Measurements from ENCODE around the gene SLC35G3.
"Not testable (repeated sequence)": the region's sequence is repeated elsewhere in the genome, so short reads cannot be mapped to it uniquely, and the experiment has no call there.

SLC35G3 gene

DNA sequence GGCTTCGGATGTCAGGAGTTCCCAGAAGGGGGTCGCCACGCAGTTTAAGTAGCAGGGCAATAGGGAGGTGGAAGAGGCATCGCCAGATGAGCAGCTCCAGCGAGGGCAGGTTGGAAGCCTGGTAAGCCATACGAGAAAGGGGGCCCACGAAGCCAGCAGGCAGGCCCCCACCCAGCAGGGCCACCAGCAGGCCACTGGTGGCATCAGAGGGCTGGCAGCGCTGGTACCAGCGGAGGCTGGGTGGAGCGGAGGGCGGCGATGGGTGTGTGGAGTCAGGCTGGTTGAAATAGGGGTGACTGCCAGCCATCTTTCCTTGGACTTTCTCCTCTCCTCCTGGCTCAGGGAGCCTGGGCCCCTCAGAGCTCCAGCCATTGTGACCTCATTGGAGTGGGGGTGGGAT, at the start of gene SLC35G3:
Gene SLC35G3, minus strand, starts transcription at position 393 of the 400 bp plus-strand sequence. Its CDS starts 86 bp downstream, at position 307.
- not testable (repeated sequence) for DNase-seq

DNA sequence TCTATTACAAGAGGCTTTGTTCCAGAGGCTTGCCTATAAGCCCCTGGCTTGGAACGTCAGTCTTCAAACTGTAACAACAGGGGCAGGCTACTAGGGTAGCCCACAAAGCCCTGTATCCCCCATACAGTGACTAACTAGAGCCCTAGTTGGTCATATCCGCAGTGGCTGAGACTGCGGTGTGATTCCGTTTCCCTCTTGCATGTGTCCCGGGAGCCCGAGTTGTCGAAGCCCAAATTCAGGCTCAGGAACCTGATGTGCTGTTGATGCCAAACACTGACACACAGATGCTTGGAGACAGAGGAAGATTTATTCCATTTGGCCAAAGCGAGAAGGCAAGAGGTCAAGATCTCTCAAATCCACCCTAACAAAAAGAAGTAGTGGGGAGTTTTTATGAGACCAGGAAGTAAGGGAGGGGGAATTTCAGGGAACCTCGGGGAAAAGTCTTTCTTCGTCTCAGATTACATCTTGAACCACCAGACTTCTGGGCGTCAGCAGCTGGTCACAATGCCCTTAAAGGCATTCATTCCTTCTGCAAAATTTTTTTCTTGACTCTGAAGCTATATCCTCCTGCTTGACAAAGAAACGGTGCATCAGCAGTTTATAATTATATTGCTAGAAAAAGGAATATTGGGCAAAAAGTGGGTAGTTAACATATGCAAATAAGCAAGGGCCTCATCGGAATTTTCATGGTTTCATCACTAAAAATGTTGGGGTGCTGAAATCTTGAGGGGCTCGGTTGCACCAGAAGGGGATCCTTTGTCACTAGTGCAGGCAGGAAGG, 49.6 kb upstream of the SLC35G3 start:
- DNase-seq = no peak

DNA sequence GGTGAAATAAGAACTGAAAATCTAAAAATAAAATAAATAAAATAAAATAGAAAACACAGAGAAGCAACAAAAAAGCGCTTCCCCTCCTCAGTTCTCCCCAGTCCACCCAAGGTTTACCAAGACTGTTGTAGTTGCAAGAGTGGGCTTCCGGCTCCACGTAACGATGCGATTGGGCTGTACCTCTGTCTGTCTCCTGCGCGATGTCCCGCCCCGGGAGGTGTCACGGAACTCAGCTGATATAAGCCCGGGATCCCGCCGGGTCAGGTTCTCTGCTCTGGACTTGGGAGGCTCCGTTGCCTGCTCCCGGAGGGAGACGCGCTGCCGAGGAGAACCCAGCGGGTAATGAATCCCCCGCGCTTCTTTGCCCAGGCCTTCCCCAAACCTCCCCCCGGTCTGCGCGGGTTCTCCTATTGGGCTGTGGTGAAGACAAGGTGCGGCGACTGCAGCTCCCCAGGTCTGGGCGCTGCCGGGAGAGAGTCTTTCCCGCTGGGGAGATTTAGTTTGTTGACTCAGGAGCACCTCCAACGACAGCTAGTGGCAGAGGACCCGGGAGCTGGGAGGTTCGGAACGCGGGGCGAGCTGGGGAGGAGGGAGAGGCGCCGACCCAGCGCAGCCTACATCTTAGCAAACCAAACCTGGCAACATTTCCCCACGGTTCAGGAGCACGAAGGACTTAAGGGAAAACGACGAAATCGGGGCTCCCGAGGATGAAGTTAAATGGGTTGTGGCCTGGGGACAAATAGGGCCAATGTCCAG, 48.8 kb upstream of the SLC35G3 start, which contains the start of gene SLFN5:
Gene SLFN5, plus strand, starts transcription at position 268 of the 756 bp plus-strand sequence. CDS start 15,619 bp downstream, outside the sequence.
- DNase-seq = no peak

DNA sequence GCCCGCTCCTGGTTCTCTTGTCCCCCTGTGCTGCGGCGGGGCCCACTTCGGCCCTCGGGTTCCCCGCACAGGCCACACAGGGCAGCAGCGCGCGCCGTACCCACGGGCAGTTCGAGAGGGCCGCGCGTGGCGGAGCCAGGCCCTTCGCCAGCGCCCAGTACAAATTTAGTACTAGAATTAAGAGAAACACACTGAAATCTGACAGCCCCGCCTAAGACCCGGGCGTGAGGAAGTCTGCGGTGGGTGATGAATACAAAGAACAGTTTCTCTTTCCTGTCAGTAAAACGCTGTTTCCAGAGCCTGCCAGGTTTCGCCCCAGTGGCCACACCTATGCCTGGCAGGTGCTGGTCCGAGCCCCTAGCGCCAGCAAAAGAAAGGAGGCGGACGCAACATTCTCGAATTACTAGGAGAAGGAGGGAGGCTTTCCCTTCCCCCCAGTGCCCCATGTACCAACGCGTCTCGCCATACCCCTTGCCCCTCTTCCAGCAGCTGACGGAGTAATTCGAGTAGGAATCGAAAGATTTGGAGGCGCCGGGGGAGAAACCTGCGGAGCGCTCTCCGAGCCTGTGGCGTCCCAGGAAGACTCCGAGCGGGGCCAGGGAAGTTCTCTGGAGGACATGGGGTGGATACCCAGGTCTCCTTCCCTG, 48.1 kb upstream of the SLC35G3 start:
- DNase-seq = no peak

DNA sequence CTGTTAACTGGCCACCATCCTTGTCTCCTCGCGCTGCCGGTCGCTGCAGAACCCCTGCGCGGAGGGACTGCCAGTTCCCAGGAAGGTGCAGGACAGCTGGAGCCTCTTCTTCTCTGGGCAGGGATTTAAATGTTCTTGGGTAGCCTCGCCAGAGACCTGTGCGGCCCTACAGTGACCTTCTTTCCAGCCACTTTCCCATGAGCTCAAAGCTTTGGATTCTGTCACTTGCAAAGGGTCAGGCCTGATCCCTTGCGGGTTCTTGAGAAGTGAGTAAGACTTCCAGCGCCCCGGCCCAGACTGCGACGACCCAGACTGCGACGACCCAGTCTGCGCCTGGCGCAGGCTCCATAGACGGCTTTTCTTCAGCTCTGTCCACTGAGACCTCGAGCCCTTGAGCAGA, 47.3 kb upstream of the SLC35G3 start:
- no peak for DNase-seq

DNA sequence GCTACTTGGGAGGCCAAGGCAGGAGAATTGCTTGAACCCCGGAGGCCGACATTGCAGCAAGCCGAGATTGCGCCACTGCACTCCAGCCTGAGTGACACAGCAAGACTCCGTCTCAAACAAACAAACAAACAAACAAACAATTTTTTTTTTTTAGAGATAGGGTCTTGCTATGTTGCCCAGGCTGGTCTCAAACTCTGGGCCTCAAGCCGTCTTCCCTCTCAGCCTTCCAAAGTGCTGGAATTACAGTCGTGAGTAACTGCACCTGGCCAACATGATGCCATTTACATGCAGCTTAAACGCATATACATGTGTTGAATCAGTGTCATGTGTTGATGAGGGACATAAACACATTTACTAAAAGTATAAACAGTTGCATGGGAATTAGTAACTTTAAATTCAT, 46.7 kb upstream of the SLC35G3 start:
- DNase-seq = no peak

DNA sequence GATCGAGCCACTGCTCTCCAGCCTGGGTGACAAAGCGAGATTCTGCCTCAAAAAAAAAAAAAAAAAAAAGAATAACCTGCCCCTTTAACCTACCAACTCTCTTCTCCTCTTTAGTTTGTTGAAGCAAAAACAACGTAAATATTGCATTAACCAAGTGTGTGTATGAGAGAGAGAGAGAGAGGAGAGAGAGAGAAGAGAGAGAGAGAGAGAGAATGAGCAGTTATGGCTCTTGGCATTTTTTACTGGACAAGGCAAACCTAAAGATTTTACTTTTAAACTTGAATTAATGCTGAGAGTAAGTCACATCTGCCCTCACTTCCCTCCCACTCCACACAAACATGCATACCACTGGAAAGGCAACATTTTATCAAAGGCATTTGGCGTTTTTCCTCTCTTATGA, 45.6 kb upstream of the SLC35G3 start:
- no peak for DNase-seq

DNA sequence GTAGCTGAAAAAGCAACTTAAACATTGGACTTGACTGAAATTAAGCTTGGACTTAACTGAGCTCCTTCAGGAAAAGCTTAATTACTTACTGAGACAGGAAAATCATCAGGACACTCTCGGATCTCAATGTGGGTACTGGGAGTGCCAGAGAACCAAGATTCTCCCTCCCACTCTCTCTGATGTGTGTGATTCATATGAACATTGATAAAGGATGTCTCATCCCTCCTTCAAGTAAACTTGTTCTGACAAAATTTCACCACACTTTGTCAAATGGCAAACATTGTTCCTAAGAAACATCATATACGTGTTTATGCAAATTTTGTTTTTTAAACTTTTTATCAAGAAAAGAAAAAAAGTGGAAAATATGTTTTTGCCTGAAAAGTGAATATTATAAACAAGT, 44.6 kb upstream of the SLC35G3 start:
- DNase-seq = no peak

DNA sequence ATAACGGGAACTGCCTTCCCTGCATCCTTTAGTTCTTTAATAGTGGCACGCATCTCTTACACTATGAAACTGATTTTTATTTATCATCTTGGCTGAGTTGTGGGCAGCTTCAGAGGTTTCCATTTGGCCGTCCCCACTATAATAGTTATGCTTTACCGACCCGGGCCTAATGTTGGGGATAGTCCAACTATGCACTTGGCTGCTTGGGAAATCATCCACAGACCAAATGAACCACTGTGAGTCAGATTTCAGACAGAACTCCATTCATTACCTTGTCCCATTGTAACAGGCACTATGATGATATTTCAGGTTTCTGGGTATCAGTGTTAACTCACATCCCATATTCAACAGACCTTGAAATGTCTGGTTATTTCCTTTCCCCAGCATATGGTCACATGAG, 42.6 kb upstream of the SLC35G3 start:
- no peak for DNase-seq

DNA sequence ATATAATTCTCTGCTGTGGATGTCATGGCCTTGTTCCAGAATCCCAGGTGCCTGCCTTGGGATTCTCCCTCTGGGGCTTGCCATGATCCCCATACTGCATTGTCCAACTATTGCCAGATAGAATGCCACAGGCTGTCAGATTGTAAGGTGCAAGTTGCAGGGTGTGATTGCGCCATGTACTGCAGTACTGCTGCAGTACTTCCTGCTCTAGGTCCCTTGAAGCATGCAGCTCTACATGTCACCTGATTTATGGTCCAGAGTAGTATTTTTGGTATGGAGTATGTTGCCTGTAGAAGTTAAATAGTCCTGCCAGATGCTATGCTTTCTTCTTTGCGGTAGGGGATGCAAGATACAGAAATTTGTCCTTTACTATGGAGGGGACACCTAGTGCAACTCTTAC, 41.7 kb upstream of the SLC35G3 start:
- no peak for DNase-seq

DNA sequence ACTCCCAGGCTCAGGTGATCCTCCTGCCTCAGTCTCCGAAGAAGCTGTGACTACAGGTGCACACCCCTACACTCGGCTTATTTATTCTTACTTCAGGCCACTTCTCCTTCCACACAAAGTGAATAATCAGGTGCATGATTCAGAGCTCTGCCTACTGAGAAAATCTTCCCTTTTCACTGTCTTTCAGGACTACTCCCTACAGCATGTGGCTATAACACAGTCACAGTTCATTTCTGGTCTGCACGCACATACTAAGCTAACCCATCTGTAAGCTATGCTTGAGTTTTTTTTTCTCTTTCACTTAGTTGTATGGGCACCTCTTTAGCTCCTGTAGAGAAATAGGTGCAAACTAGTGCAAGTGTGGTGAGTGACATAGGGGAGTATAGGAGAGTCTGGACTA, 41.1 kb upstream of the SLC35G3 start:
- no peak for DNase-seq

DNA sequence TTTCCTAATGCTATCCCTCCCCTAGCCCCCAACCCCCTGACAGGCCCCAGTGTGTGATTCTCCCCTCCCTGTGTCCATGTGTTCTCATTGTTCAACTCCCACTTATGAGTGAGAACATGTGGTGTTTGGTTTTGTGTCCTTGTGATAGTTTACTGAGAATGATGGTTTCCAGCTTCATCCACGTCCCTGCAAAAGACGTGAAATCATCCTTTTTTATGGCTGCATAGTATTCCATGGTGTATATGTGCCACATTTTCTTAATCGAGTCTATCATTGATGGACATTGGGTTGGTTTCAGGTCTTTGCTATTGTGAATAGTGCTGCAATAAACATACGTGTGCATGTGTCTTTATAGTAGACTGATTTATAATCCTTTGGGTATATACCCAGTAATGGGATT, 40.1 kb upstream of the SLC35G3 start:
- DNase-seq = not testable (repeated sequence)

DNA sequence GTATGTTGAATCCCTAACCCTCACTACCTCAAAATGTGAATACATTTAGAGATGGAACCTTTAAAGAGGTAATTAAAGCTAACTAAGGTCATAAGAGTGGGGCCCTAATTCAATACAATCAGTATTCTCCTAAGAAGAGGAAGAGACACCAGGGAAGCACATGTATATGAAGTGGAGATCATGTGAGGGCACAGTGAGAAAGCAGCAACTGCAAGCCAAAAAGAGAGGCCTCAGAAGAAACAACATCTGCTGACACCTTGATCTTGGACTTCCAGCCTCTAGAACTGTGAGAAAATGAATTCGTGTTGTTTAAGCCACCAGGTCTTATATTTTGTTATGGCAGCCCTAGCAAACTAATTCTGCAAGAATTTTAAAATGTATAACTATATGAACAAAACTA, 35.4 kb upstream of the SLC35G3 start:
- no peak for DNase-seq

DNA sequence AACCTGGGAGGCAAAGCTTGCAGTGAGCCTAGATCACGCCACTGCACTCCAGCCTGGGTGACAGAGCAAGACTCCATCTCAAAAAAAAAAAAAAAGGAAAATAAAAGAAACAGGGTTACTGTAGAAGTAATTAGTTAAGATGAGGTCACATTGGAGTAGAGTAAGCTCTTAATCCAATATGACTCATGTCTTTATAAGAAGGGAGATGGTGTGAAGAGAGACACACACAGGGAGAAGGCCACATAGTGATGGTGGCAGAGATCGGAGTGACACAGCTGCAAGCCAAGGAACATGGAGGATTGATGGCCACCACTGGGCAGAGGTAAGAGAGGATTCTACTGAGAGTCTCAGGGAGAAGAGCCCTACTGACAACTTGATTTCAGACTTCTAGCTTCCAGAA, 33.4 kb upstream of the SLC35G3 start:
- no peak for DNase-seq

DNA sequence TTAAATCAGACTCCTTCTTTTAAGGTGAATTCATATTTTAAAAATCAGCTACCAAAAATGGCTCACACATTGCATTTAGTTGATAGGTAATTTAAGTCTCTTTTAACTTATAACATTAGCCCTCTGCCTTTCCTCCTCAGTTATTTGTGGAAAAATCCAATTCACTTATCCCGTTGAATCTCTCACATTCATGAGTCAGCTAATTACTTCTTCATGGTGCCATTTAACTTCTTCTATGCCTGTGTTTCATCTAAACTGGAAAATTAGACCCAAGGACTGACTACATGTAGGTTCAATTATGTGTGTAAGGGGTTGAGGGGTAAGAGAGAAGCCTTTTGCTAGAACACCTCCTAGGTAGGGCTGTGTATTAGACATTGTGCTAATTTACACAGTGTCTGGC, 30.2 kb upstream of the SLC35G3 start:
- no peak for DNase-seq

DNA sequence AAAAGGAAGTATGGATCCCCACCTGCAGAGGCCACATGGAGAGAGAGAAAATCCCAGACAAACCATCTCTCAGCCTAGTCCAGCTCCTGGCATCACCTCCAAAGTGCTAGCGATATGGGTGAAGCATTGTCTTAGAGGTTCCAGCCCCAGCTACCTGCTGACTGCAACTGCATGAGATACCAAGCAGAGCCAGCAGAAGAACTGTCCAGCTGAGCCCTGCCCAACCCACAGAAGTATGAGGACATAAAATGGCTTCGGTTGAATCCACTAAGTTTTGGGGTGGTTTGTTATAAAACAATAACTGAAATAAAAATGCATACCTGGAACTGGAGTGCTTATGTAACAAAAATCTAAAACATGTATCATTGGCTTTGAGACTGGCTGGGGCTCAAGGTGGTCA, 28.3 kb upstream of the SLC35G3 start:
- DNase-seq = no peak

DNA sequence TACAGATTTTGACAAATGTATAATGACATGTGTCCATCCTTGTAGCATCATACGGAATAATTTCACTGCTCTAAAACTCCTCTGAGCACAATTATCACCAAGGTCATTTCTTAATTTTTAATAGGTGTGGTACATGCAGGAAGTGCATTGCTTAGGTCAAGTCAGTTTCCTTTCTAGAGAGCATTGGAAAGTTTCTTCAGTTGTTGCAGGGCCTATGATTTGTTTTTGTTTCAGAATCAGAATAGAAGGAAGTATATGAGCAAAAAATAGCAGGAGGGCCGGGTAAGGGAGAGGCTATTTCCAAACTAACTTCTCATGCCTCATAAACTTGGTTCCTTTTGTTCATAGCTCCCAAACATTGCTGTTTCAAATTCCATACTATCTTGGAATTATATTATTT, 24.7 kb upstream of the SLC35G3 start:
- DNase-seq = no peak

DNA sequence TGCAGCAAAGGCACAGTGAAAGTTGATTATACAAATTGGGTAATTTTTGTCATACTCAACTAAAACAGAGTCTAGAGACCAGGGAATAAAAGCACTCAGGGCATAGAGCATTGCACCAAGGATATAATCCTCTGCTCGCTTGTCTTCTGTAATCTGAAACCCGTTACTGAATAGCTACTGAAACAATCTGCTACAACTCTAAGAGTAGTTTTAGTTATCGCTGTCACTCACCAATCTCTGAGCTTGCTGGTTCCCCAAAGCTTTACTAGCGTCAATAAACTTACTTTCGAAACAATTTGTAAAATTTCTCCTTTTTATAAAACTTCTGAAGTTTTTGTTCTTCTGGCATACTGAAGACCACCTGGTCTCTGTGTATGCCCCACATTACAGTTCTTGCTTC, 22.9 kb upstream of the SLC35G3 start:
- DNase-seq = no peak

DNA sequence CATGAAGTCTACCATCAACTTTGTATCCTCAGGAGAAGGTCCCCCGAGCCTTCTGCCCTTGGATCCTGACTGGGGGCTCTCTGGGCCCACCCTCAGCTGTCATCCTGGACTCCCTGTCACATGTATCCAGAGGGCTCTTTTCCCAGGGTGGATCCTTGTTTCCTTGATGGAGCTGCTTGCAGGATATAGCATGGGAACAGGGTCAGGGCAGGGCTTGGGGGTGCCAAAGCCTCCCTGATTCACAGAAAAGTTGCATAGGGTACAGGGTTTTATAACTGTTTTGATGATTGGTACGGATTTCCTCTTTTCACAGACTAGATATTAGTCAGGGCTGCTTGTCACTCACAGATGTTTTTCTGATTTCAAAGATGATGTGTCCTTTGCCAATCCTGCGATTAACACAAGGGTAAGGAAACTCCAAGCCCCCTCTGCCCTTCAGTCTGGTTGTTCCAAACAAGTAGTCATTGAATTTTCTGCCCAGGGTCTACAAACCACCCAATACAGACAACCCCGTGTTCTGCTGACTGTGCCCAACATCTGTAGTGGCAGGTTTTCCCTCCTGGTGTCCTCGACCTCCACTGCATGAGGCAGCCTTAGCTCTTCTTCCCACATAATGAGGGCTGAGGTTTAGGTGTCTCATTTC, 20.6 kb upstream of the SLC35G3 start:
- no peak for DNase-seq

DNA sequence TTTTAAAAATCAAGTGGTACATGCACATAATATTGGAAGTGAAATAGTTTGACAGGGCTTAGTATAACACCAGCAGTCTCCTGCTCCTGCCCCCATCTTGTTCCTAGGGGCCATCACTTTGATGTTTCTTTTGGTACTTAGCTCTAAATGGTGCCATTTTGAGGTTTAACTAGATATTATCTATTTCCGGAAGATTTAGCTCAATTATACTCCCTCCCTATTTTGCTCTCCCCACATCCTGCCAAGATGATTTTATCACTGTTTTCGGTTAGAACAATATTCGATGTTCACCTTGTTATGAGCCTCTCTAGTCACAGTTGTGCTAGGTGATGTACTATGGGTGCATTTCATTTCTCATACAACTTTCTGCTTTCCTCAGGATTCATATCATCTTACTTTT, 20.0 kb upstream of the SLC35G3 start:
- no peak for DNase-seq

DNA sequence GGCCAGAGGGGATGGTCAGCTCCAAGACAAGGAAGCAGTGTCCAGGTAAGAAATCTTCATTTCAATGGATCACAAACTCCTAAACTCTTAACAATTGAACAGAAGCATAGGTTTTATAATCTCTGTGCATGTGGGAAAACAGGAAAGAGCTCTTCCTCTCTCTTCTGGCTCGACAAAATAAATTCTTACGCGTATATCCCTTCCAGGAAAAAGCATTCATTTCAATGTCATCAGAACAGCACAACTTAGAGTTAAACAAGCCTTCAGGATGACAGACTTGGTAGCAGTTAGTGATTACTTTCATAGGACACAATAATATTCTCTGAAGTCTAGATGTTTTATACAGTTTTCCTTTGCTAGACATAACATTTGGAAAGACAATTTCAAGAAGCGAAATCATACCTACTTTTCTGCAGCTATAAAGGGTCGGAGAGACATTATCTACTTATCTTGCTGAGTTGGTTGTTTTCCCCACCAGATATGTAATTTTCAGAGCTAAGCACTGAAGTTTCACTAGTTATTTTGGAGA, 19.3 kb upstream of the SLC35G3 start:
- no peak for DNase-seq

DNA sequence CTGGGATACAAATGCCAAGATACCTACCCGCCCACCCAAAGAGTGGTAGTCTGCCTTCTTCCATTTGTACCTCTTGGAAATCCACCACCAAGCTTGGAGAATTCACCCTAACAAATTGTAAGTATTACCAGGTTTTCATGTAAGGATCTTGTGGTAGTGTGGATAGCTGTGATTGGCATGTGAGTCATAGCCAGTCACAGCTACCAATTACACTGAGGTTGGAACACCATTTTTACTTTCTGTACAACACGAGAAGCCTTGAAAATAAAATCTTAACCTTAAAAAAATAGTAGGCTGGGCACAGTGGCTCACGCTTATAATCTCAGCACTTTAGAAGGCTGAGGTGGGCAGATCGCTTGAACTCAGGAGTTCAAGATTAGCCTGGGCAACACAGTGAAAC, 18.5 kb upstream of the SLC35G3 start:
- DNase-seq = no peak

DNA sequence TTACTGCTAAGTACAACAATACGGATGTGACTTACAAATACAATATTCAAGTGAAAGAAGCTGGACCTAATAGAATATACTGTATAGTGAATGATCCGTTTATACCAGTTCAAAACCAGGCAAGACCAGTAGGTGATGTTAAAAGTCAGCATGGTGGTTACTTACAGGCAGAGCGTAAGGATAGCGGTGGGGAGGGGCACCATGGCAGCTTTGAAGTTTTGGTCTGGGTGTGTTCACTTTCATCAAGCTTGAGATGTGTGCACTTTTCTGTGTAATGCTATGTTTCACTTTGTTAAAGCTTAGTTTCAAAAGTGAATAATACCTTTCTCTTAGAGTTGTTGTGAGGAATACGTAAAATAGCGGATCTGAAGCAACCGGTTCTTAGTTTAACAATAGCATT, 16.5 kb upstream of the SLC35G3 start:
- DNase-seq = no peak
